GM20000 (cell line): ENCODE data around the gene NSMCE1.
"Not testable (repeated sequence)": the region's sequence is repeated elsewhere in the genome, so short reads cannot be mapped to it uniquely, and the experiment has no call there.

ENCODE experiments used
- DNase-seq: peaks from one replicate; pipeline ENCODE4 v3.0.0; 2012; ENCODE audit warnings: low spot score
- TF ChIP-seq, protein P1 (sequence below): IDR thresholded peaks from 2 replicates; pipeline ENCODE4 v1.5.1; 2012; ENCODE audit warnings: mild to moderate bottlenecking, control low read depth; ENCODE audit errors: extremely low read depth, missing control alignments

Gene NSMCE1

DNA sequence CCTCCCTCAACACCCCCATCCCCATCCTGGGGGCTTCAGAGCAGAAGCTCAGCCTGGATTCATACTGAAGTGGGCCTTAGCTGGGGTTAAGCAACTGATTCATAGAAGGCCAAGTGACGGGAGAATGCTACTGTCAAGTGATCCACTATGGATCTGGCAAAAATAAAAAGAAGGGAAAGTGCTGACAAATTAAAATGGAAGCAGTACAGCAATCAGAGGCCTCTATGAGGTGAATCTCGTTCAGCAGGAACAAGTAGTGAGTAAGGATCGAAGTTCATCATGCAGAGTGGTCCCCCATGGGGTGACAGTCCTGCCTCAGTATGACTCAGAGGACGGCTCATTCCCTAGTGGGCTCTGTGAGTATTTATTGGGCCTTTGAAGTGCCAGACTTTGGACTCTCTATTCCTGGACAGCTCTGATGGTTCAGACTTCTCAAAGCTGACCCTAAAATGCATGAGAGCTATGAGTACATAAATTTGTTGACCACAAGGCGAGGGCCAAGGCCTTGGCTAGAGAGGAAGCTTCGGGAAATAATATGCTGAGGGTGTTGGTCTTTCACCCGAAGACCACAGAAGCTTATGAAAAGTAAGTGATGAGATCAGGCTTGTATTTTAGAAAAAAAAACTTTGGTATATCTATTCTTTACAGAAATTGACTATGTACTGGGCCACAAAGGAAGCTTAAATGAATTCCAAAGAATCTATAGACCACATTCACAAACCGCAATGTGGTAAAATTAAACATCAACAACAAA is 5.3 kb upstream of the NSMCE1 start:
- TF ChIP-seq, protein P1, sequence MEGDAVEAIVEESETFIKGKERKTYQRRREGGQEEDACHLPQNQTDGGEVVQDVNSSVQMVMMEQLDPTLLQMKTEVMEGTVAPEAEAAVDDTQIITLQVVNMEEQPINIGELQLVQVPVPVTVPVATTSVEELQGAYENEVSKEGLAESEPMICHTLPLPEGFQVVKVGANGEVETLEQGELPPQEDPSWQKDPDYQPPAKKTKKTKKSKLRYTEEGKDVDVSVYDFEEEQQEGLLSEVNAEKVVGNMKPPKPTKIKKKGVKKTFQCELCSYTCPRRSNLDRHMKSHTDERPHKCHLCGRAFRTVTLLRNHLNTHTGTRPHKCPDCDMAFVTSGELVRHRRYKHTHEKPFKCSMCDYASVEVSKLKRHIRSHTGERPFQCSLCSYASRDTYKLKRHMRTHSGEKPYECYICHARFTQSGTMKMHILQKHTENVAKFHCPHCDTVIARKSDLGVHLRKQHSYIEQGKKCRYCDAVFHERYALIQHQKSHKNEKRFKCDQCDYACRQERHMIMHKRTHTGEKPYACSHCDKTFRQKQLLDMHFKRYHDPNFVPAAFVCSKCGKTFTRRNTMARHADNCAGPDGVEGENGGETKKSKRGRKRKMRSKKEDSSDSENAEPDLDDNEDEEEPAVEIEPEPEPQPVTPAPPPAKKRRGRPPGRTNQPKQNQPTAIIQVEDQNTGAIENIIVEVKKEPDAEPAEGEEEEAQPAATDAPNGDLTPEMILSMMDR: no peak
- DNase-seq: no peak

DNA sequence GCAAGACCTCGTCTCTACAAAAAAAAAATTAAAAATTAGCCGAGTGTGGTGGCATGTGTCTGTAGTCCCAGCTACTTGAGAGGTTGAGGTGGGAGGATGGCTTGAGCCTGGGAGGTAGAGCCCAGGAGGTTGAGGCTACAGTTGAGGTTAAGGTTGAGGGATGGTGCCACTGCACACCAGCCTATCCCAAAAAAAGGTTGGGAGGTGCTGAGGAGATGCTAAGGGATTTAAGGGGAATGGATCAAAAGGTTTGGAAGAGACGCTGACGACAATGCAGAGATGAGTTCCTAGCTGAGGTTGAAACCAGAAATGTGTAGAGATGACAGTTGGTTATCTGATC is 4.7 kb upstream of the NSMCE1 start:
- TF ChIP-seq, protein P1: no peak

GRCh38 chr16:27272697-27273096 is 4.1 kb upstream of the NSMCE1 start:
- DNase-seq: not testable (repeated sequence)

More for the DNA sequence above, 4.7 kb upstream of the NSMCE1 start:
- no peak for DNase-seq

DNA sequence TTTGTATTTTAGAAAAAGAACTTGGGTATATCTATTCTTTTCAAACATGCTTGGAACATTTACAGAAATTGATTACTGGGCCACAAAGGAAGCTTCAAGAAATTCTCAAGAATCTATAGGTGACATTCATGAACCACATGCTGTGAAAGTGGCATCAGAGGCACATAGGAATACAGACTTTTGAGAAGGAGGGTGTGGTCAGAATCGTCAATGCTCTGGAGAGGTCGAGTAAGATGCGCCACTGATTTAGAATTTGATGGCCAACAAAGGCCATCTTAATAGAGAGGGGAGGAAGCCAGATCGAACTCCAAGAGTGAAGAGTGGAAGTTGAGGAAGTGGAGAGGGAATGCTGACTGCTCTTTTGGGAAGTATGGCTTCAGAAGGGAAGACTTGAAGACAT is 3.5 kb upstream of the NSMCE1 start:
- DNase-seq: no peak
- TF ChIP-seq, protein P1: no peak

- TF ChIP-seq, protein P1: no peak
- DNase-seq: no peak
These were observed 1.8 kb upstream of the NSMCE1 start for GRCh38 chr16:27270349-27270748.

DNA sequence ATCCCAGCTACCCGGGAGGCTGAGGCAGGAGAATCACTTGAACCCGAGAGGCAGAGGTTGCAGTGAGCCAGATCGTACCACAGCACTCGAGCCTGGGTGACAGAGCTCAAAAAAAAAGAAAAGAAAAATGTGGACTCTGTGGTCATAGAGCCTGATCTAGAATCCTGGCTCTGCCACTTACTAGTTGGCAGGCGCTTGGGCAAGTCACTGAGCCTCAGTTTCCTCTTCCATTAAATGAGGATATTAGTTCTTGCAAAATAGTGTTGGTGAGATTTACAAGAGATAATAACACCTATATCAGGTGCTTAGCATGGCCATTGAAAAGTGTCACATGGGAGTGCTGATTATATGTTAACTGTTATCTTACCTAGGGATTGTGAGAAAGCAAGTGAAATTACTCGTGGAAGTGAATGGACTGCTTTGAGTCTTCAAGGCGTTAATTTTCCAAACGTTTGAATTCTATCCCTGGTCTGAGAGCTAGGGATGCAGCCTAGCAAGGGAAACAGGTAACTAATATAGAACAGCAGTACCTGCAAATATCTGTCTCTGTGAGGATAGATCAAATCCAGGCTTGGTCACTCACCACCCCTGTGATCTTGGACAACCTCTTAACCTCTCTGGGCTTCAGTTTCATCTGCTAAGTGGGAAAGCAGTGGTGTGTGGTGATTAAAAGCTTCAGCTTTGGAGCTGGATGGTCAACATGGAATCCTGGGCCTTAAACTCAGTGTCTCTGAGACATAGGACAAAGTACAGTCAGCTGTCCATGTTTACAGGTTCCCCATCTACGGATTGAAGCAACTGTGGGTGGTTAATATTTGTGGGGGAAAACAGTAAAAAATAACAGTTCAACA is 953 bp upstream of the NSMCE1 start:
- TF ChIP-seq, protein P1: no peak
- no peak for DNase-seq

DNA sequence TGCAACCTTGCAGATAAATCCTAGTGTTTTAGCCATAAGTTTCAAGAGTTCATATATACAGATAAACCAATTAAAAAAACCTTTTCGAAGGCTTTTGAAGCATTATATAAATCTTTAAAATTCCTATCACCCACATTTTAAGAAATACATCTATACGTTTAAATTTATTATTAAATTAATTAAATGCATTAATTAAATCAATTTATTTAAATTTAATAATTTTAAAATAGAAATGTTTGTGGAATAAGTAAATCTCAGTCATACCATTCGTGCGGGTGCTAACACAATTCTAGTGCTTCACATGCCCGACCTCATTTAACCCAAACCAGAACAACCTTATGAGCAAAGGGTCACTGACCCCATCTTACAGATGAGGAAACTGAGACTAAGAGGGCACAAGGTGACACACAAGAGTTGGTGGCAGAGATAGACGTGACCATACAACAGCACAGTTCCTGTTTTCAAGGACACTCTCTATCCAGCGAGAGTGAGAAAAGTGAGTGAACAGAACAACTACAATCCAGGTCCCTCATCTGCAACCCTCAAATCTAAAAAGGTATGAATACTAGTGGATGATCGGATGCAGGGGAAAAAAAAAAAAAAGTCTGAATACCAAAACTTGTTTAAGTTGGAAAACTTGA is 1.4 kb downstream of the NSMCE1 start:
- no peak for DNase-seq
- TF ChIP-seq, protein P1: no peak
